A172 (cell line): ENCODE results near the gene SMYD5. TPM values are rescaled to one million over a fixed set of nuclear protein-coding genes. Genes with fewer than 3 reads are reported as not detected.
"Not testable (repeated sequence)": the region's sequence is repeated elsewhere in the genome, so short reads cannot be mapped to it uniquely, and the experiment has no call there.

Experiments used
- DNase-seq: peaks from one replicate; pipeline ENCODE4 v3.0.0-alpha.2; 2015; ENCODE audit warnings: low spot score
- total RNA-seq: library from RNA; depleted of rRNA; stranded (reverse); fragments of >200 nt; shearing (Covaris generic); gene quantifications from 2 replicates; pipeline ENCODE4 v1.2.3, GENCODE V29; 2014; rRNA removed

The SMYD5 gene
- total RNA-seq: 33.1 and 36.7 TPM in 2 replicates

- DNase-seq: peak; percentile 57
Measured at GRCh38 chr2:73214120-73215035, at the start of gene SMYD5. Gene SMYD5, plus strand, starts transcription at chr2:73214245. Its CDS starts 22 bp downstream, at chr2:73214267.

DNA sequence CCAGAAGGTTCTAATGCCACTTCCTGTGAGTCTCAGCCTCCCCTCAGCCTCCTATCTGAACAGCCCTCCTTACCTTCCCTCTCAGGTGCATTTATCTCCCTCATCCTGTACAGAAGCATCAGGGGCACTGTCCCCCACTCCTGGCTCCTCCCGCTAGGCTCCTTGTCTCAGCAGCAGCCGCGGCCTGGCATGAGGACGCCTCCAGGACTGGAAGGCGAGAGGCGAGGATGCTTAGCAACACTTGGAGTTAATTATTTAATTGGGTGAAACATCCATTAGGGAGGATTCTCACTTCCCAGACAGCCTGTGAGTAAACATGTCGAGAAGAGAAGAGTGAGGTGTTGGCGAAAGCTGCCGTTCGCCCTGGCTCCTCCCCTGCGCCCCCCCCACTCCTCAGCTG lies 48.1 kb upstream of the SMYD5 start:
- not testable (repeated sequence) for DNase-seq

GRCh38 chr2:73166813-73167212 lies 47.2 kb upstream of the SMYD5 start:
- DNase-seq: not testable (repeated sequence)

DNA sequence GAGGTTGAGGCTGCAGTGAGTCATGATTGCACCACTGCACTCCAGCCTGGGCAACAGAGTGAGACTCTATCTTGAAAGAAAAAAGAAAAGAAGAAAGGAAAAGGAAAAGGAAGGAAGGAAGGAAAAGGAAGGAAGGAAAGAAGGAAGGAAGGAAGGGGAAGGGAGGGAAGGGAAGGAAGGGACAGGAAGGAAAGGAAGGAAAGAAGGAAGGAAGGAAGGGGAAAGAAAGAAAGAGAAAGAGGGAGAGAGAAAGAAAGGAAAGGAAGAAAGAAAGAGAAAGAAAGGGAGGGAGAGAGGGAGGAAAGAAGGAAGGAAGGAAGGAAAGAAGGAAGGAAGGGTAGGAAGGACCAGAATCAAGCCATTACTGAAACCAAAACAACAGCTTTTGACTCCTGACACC lies 45.7 kb upstream of the SMYD5 start:
- DNase-seq: not testable (repeated sequence)

DNA sequence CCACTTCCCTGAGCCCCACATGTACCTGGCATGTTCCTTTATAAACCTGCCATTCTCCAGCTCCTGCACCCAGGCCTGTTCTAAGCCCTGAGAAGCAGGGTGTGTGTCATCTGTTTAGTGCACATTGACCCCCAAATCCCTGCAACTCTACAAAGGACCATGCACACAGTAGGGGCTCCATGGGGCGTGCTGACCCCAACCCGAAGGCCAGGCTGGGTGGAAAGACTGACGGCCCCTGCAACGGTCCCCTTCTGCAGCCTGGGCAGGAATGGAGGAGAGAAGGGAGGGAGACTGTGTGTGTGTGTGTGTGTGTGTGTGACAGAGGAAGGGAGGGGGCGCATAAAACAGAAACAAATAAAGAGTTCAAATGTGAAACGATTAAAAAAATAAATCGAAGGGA lies 43.7 kb upstream of the SMYD5 start:
- DNase-seq: not testable (repeated sequence)

GRCh38 chr2:73172963-73173362 lies 41.1 kb upstream of the SMYD5 start:
- no peak for DNase-seq

GRCh38 chr2:73173781-73174180 lies 40.3 kb upstream of the SMYD5 start:
- no peak for DNase-seq

DNA sequence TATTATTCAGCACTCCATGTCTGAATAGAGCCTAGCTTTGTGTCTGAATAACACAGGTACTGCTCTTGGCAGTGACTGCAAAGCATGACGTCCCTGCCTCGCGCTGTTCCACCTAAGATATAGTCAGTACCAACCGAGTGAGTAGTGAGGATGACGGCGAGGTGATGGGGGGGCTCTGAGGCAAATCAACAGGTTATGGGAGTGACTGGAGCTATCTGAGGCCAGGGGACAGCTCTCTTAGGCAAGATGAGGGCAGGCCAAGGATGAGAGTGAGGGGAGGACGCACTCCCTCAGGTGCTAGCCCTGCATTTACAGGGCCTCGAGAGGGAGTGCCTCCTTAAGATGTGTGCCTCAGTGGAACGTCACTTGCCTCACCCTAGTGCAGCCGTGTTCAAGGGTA lies 39.8 kb upstream of the SMYD5 start:
- DNase-seq: no peak

GRCh38 chr2:73174941-73175662 lies 38.9 kb upstream of the SMYD5 start:
- no peak for DNase-seq

DNA sequence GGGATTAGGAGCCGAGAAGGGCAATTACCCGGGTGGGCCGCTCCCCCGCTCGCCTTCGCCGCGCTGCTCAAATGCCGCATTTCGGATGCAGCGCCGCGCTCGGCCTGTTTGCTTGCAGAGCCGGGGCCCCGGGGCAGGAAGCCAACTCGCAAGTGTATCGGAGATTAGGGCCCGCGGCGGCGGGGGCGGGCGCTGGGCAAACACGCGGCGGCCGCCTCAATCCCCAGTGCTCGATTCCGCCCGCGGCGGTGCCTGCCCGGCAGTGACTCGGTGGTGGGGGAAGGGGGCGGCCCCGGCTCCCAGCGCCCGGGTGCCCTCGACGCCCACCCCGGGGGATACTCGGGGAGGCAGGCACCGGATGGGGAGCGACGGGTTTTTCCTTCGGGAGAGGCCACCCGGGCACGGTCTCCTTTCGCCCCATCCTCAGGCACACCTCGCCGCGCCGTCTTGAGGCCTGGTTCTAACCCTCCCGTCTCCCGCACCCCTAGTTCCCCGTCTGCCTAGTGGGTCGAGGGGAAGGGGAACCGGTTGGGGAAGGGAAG lies 38.3 kb upstream of the SMYD5 start:
- DNase-seq: no peak

- DNase-seq: no peak
Measured at GRCh38 chr2:73176205-73176880, 37.7 kb upstream of the SMYD5 start.

GRCh38 chr2:73176881-73177644 lies 37.0 kb upstream of the SMYD5 start:
- peak; percentile 81 for DNase-seq

- DNase-seq: no peak
Measured at GRCh38 chr2:73177645-73178255, 36.3 kb upstream of the SMYD5 start.

DNA sequence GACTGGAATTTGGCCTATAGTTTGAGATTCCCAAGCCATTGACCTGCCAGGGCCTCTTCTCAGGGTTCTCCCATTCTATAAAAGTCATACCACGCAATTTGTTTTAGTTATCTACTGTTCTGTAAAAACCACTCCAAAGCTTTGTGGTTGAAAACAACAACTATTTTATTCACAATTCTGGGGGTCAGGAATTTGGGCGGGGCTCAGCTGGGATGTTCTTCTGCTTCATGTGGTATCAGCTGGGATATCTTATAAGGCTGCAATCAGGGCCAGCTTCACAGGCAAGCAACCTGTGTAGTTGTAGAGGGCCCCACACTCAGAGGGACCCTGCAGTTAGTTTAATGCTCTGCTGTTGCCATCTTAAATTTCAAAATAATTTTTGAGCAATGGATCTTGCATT lies 28.1 kb upstream of the SMYD5 start:
- DNase-seq: peak; percentile 16

DNA sequence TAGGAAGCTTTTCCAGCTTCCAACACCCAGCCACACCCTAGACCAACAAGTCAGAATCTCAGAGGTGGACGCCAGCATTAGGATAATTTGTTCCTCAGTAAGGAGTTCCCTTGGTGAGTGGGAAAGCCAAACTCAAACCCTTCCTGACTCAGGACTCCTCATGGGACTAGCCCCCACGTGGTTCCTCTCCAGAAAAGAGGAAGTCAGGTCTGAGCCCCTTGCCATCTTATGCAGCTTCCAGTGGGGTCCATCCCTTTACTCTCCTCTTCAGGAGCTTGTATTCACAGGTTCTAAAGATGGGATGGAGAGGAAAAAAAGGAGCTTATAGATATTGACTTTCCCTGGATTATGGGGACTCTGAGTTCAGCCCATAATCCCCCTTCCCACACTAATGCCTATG lies 26.5 kb upstream of the SMYD5 start:
- no peak for DNase-seq

- no peak for DNase-seq
Measured at GRCh38 chr2:73197579-73197978, 16.5 kb upstream of the SMYD5 start.

- not testable (repeated sequence) for DNase-seq
Measured at GRCh38 chr2:73200281-73200680, 13.8 kb upstream of the SMYD5 start.

GRCh38 chr2:73202156-73203054 lies 11.6 kb upstream of the SMYD5 start, which contains the start of gene NOTO:
Gene NOTO, plus strand, starts transcription at chr2:73202574. Its CDS starts 93 bp downstream, at chr2:73202667.
- no peak for DNase-seq

DNA sequence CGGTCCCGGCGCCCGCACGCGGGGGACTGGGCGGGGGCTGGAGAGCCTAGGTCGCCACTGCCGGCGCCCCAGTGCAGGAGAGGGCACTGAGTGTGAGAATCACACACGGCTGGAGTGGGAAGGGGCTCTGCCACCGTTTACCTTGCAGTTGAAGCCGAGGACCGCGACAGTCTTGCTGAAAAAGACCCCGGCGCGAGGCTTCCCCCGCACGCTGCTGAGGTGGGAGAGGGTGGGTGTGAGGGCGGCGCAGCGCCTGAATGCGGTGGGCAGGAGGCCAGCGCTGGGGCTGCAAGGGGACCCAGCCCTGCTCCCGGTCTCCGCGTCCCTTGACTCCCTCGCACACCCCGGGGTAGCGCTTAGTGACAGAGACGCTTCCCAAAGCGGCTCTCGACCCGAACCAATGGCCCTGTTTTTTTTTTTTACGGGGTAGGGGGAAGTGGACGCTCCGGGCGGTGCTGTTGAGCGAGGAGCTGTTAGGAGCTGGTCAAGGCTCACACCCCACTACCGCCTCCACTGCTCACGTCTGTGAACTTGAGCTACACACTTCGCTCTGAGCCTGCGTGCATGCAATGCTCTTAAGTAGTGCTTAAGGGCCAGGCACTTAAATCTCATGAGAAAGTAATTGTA lies 10.9 kb upstream of the SMYD5 start:
- no peak for DNase-seq
